ENCODE results near the gene PGAP6. TPM values are rescaled to one million over a fixed set of nuclear protein-coding genes. Genes with fewer than 3 reads are reported as not detected.

PGAP6 gene
- total and polyA plus RNA-seq, 2 of the 13 experiments (the other 11 are each of a cell fraction or from before 2014, with no cell fraction given): 52.7 to 136 TPM

DNA sequence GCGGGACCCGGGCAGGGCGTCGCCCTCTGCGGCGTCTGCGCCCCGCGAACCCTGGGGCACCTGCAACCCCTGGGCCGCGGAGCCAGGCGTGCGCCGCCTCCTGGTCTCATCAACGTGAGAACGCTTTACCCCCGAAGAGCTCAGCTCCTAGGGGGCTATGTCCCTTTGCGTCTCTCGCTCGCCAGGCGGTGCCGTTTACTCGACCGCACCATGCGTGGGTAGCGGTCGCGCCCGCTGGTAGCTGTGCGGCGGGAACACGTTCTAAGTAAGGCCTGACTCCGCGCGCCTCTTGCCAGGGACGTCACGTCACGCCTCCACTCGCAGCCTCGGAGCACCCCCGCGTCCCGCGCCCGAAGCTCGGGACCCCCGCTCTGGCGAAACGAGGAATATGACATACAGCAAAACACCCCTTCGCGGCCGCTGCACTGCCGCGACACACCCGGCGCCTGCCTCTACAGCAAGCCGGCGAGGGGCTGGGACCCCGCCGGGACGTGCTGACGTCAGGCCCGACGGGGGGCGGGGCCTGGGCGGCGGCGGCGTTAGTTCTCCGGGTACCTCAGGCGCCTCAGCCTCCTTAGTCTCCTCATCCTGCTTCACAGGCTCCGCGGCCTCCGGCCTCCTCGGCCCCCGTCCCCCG is 43.4 kb upstream of the PGAP6 start, which contains the start of gene RAB11FIP3 (continued):
- TF ChIP-seq YEATS2 (CRISPR knock-in tag; IDR thresholded peaks at IDR 0.05; ENCODE audit: borderline replicate concordance): peak; percentile 56; the same call in 1 of the 2 replicates
- no peak for TF ChIP-seq HNRNPK (IDR thresholded peaks at IDR 0.05; ENCODE audit: low read depth, low read length, poor library complexity, severe bottlenecking)
- no peak for TF ChIP-seq ZNF510 (CRISPR knock-in tag; IDR thresholded peaks at IDR 0.05; ENCODE audit: low read depth)
- TF ChIP-seq ZNF543 (CRISPR knock-in tag; IDR thresholded peaks at IDR 0.05): no peak
- peak; percentile 23; the same call in 1 of the 2 replicates for TF ChIP-seq IRX3 (CRISPR knock-in tag; IDR thresholded peaks at IDR 0.05; ENCODE audit: borderline replicate concordance, low read depth)
- TF ChIP-seq, protein P1, sequence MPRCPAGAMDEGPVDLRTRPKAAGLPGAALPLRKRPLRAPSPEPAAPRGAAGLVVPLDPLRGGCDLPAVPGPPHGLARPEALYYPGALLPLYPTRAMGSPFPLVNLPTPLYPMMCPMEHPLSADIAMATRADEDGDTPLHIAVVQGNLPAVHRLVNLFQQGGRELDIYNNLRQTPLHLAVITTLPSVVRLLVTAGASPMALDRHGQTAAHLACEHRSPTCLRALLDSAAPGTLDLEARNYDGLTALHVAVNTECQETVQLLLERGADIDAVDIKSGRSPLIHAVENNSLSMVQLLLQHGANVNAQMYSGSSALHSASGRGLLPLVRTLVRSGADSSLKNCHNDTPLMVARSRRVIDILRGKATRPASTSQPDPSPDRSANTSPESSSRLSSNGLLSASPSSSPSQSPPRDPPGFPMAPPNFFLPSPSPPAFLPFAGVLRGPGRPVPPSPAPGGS (CRISPR knock-in tag; IDR thresholded peaks at IDR 0.05): 0 out of 2 replicates have a peak, but pooled peaks have one; percentile 36
- TF ChIP-seq, protein P2, sequence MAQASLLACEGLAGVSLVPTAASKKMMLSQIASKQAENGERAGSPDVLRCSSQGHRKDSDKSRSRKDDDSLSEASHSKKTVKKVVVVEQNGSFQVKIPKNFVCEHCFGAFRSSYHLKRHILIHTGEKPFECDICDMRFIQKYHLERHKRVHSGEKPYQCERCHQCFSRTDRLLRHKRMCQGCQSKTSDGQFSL (CRISPR knock-in tag; IDR thresholded peaks at IDR 0.05): 0 out of 2 replicates have a peak, but pooled peaks have one; percentile 52
- no peak for TF ChIP-seq GLI4 (CRISPR knock-in tag; IDR thresholded peaks at IDR 0.05; ENCODE audit: borderline replicate concordance)
- TF ChIP-seq KMT2B (CRISPR knock-in tag; IDR thresholded peaks at IDR 0.05): peak; percentile 67
- TF ChIP-seq, protein P3, sequence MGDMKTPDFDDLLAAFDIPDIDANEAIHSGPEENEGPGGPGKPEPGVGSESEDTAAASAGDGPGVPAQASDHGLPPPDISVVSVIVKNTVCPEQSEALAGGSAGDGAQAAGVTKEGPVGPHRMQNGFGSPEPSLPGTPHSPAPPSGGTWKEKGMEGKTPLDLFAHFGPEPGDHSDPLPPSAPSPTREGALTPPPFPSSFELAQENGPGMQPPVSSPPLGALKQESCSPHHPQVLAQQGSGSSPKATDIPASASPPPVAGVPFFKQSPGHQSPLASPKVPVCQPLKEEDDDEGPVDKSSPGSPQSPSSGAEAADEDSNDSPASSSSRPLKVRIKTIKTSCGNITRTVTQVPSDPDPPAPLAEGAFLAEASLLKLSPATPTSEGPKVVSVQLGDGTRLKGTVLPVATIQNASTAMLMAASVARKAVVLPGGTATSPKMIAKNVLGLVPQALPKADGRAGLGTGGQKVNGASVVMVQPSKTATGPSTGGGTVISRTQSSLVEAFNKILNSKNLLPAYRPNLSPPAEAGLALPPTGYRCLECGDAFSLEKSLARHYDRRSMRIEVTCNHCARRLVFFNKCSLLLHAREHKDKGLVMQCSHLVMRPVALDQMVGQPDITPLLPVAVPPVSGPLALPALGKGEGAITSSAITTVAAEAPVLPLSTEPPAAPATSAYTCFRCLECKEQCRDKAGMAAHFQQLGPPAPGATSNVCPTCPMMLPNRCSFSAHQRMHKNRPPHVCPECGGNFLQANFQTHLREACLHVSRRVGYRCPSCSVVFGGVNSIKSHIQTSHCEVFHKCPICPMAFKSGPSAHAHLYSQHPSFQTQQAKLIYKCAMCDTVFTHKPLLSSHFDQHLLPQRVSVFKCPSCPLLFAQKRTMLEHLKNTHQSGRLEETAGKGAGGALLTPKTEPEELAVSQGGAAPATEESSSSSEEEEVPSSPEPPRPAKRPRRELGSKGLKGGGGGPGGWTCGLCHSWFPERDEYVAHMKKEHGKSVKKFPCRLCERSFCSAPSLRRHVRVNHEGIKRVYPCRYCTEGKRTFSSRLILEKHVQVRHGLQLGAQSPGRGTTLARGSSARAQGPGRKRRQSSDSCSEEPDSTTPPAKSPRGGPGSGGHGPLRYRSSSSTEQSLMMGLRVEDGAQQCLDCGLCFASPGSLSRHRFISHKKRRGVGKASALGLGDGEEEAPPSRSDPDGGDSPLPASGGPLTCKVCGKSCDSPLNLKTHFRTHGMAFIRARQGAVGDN (CRISPR knock-in tag; IDR thresholded peaks at IDR 0.05): peak; percentile 96
- TF ChIP-seq, protein P4, sequence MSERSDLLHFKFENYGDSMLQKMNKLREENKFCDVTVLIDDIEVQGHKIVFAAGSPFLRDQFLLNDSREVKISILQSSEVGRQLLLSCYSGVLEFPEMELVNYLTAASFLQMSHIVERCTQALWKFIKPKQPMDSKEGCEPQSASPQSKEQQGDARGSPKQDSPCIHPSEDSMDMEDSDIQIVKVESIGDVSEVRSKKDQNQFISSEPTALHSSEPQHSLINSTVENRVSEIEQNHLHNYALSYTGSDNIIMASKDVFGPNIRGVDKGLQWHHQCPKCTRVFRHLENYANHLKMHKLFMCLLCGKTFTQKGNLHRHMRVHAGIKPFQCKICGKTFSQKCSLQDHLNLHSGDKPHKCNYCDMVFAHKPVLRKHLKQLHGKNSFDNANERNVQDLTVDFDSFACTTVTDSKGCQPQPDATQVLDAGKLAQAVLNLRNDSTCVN (CRISPR knock-in tag; IDR thresholded peaks at IDR 0.05; ENCODE audit: borderline replicate concordance): no peak
- no peak for TF ChIP-seq SP5 (CRISPR knock-in tag; IDR thresholded peaks at IDR 0.05; ENCODE audit: borderline replicate concordance, low read depth)
- TF ChIP-seq KDM4B (CRISPR knock-in tag; IDR thresholded peaks at IDR 0.05): 0 out of 2 replicates have a peak, but pooled peaks have one; percentile 19
- peak; percentile 60; the same call in 1 of the 2 replicates for TF ChIP-seq ZNF788 (CRISPR knock-in tag; IDR thresholded peaks at IDR 0.05; ENCODE audit: borderline replicate concordance)
- peak; percentile 74 for TF ChIP-seq ATF7-NPFF (CRISPR knock-in tag; IDR thresholded peaks at IDR 0.05; ENCODE audit: low read depth)
- TF ChIP-seq, protein P5, sequence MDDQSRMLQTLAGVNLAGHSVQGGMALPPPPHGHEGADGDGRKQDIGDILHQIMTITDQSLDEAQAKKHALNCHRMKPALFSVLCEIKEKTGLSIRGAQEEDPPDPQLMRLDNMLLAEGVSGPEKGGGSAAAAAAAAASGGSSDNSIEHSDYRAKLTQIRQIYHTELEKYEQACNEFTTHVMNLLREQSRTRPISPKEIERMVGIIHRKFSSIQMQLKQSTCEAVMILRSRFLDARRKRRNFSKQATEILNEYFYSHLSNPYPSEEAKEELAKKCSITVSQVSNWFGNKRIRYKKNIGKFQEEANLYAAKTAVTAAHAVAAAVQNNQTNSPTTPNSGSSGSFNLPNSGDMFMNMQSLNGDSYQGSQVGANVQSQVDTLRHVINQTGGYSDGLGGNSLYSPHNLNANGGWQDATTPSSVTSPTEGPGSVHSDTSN (CRISPR knock-in tag; IDR thresholded peaks at IDR 0.05; ENCODE audit: borderline replicate concordance): 0 out of 2 replicates have a peak, but pooled peaks have one; percentile 63
- peak; percentile 56; the same call in 1 of the 2 replicates for TF ChIP-seq NKX3-1 (CRISPR knock-in tag; IDR thresholded peaks at IDR 0.05)
- peak; percentile 83 for TF ChIP-seq ZNF607 (CRISPR knock-in tag; IDR thresholded peaks at IDR 0.05; ENCODE audit: borderline replicate concordance)
- TF ChIP-seq, protein P6, sequence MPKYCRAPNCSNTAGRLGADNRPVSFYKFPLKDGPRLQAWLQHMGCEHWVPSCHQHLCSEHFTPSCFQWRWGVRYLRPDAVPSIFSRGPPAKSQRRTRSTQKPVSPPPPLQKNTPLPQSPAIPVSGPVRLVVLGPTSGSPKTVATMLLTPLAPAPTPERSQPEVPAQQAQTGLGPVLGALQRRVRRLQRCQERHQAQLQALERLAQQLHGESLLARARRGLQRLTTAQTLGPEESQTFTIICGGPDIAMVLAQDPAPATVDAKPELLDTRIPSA (CRISPR knock-in tag; IDR thresholded peaks at IDR 0.05; ENCODE audit: borderline replicate concordance): peak; percentile 81; the same call in 1 of the 2 replicates
